IPS-20b (cell line): Measurements from ENCODE around the gene CNTF.

Experiments
- H3K27ac ChIP-seq: one replicate; pipeline ENCODE4 v1.5.1; 2013; ENCODE audit warnings: low read length
- H3K27me3 ChIP-seq: 2 replicates; pipeline ENCODE4 v1.6.1; 2013; ENCODE audit warnings: mild to moderate bottlenecking, low read length, inconsistent platforms; ENCODE audit not compliant: insufficient read depth
- H3K36me3 ChIP-seq: 2 replicates; pipeline ENCODE4 v1.6.1; 2013; ENCODE audit warnings: low read depth, mild to moderate bottlenecking, inconsistent platforms, low read length, moderate library complexity; ENCODE audit not compliant: insufficient read depth
- H3K4me1 ChIP-seq: 2 replicates; pipeline ENCODE4 v1.6.1; 2013; ENCODE audit warnings: mild to moderate bottlenecking, control low read depth, inconsistent platforms, low read length, moderate library complexity; ENCODE audit not compliant: insufficient read depth
- H3K4me3 ChIP-seq: 2 replicates; pipeline ENCODE4 v1.5.1; 2013; ENCODE audit warnings: mild to moderate bottlenecking, low read length, inconsistent platforms
- H3K9ac ChIP-seq: 2 replicates; pipeline ENCODE4 v1.6.1; 2013; ENCODE audit warnings: low read depth, mild to moderate bottlenecking, inconsistent platforms, low read length, moderate library complexity
- H3K9me3 ChIP-seq: 2 replicates; pipeline ENCODE4 v1.6.1; 2013; ENCODE audit warnings: mild to moderate bottlenecking, low read depth, low read length, inconsistent platforms; ENCODE audit not compliant: insufficient read depth

The CNTF gene

GRCh38 chr11:58609723-58610122 lies 12.7 kb upstream of the CNTF start:
- Histone ChIP-seq H3K9ac (no peak overlapping the region), H3K4me3 (no peak overlapping the region), H3K4me1 (no peaks in the 10 kb centered on the region), H3K27me3 (no peaks in the 10 kb centered on the region), H3K9me3 (no peaks in the 10 kb centered on the region), H3K27ac (no peak overlapping the region), H3K36me3 (peaks cover 57% of the 10 kb centered on the region)

- Histone ChIP-seq H3K36me3 (peaks cover 92% of the 10 kb centered on the region), H3K9ac (no peak overlapping the region), H3K27me3 (no peaks in the 10 kb centered on the region), H3K4me3 (no peak overlapping the region), H3K27ac (no peak overlapping the region), H3K4me1 (no peaks in the 10 kb centered on the region), H3K9me3 (no peaks in the 10 kb centered on the region)
Observed at GRCh38 chr11:58613228-58613627, 9.2 kb upstream of the CNTF start.

- Histone ChIP-seq H3K9me3 (no peaks in the 10 kb centered on the region), H3K9ac (no peak overlapping the region), H3K27ac (no peak overlapping the region), H3K4me3 (no peak overlapping the region), H3K36me3 (peaks cover 100% of the 10 kb centered on the region), H3K27me3 (no peaks in the 10 kb centered on the region), H3K4me1 (no peaks in the 10 kb centered on the region)
Observed at GRCh38 chr11:58615559-58615958, 6.9 kb upstream of the CNTF start.

- Histone ChIP-seq H3K9me3 (no peaks in the 10 kb centered on the region), H3K9ac (no peak overlapping the region), H3K27me3 (no peaks in the 10 kb centered on the region), H3K36me3 (peaks cover 100% of the 10 kb centered on the region), H3K4me3 (no peak overlapping the region), H3K27ac (no peak overlapping the region), H3K4me1 (no peaks in the 10 kb centered on the region)
Observed at GRCh38 chr11:58616594-58616993, 5.9 kb upstream of the CNTF start.

GRCh38 chr11:58617976-58618557 lies 4.4 kb upstream of the CNTF start:
- H3K27me3 ChIP-seq, result no peaks in the 10 kb centered on the region
- H3K27ac ChIP-seq, result no peak overlapping the region
- H3K4me3 ChIP-seq, result no peak overlapping the region
- H3K4me1 ChIP-seq, result no peaks in the 10 kb centered on the region
- H3K36me3 ChIP-seq, result peaks cover 100% of the 10 kb centered on the region
- no peaks in the 10 kb centered on the region for H3K9me3 ChIP-seq
- H3K9ac ChIP-seq, result no peak overlapping the region

GRCh38 chr11:58621586-58622262 lies 741 bp upstream of the CNTF start:
- H3K27ac ChIP-seq, result no peak overlapping the region
- H3K36me3 ChIP-seq, result peaks cover 99% of the 10 kb centered on the region
- H3K9ac ChIP-seq, result no peak overlapping the region

GRCh38 chr11:58625086-58625485 lies 2.6 kb downstream of the CNTF start:
- H3K9ac ChIP-seq, result no peak overlapping the region
- no peak overlapping the region for H3K4me3 ChIP-seq
- H3K36me3 ChIP-seq, result peaks cover 70% of the 10 kb centered on the region
- H3K27me3 ChIP-seq, result no peaks in the 10 kb centered on the region
- no peaks in the 10 kb centered on the region for H3K9me3 ChIP-seq
- no peak overlapping the region for H3K27ac ChIP-seq
- peaks cover 4% of the 10 kb centered on the region; the same call in 1 of the 2 replicates for H3K4me1 ChIP-seq

More at GRCh38 chr11:58621586-58622262, 741 bp upstream of the CNTF start:
- H3K27me3 ChIP-seq, result no peaks in the 10 kb centered on the region
- H3K9me3 ChIP-seq, result no peaks in the 10 kb centered on the region
- H3K4me1 ChIP-seq, result peaks cover 4% of the 10 kb centered on the region; the same call in 1 of the 2 replicates
- no peak overlapping the region for H3K4me3 ChIP-seq

- Histone ChIP-seq H3K9ac (no peak overlapping the region), H3K27ac (no peak overlapping the region), H3K4me3 (no peak overlapping the region), H3K27me3 (no peaks in the 10 kb centered on the region), H3K9me3 (no peaks in the 10 kb centered on the region), H3K4me1 (peaks cover 4% of the 10 kb centered on the region; the same call in 1 of the 2 replicates), H3K36me3 (peaks cover 61% of the 10 kb centered on the region)
Observed at GRCh38 chr11:58625826-58626460, 3.5 kb downstream of the CNTF start.

GRCh38 chr11:58626934-58627483 lies 4.5 kb downstream of the CNTF start:
- no peak overlapping the region for H3K4me3 ChIP-seq
- H3K27me3 ChIP-seq, result no peaks in the 10 kb centered on the region
- no peak overlapping the region for H3K9ac ChIP-seq
- no peaks in the 10 kb centered on the region for H3K9me3 ChIP-seq
- H3K36me3 ChIP-seq, result peaks cover 51% of the 10 kb centered on the region
- H3K4me1 ChIP-seq, result peaks cover 4% of the 10 kb centered on the region; the same call in 1 of the 2 replicates
- no peak overlapping the region for H3K27ac ChIP-seq

GRCh38 chr11:58628446-58628845 lies 6.0 kb downstream of the CNTF start:
- Histone ChIP-seq H3K9ac (no peak overlapping the region), H3K27me3 (no peaks in the 10 kb centered on the region), H3K4me3 (no peak overlapping the region), H3K9me3 (no peaks in the 10 kb centered on the region), H3K36me3 (peaks cover 36% of the 10 kb centered on the region), H3K4me1 (peaks cover 7% of the 10 kb centered on the region; the same call in 1 of the 2 replicates), H3K27ac (no peak overlapping the region)

- Histone ChIP-seq H3K9me3 (no peaks in the 10 kb centered on the region), H3K36me3 (peaks cover 22% of the 10 kb centered on the region), H3K4me1 (peaks cover 3% of the 10 kb centered on the region; the same call in 1 of the 2 replicates), H3K27ac (no peak overlapping the region), H3K27me3 (no peaks in the 10 kb centered on the region), H3K9ac (no peak overlapping the region), H3K4me3 (no peak overlapping the region)
Observed at GRCh38 chr11:58629857-58630256, 7.4 kb downstream of the CNTF start.
